ENCODE measurements around the gene THAP12.
"Not testable (repeated sequence)": the region's sequence is repeated elsewhere in the genome, so short reads cannot be mapped to it uniquely, and the experiment has no call there.

THAP12 gene

DNA sequence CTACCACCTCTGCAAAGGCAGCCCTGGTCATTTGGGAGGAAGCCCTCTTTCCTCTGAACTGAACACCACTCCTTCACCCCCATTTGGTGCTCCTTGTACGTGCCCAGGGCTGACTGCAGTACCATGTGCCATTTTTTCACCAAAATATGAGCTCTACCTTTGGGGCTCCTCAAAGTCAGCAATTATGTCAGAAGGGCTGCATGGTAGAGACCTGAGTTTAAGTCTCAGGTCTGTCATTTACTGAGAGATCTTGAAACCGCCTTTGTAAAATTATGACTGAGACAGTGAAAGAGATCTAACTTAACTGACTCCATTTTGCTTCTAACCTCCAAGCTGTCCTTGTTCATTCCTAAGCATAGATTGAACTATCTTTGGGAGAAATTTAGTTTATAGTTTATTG is 58.0 kb downstream of the THAP12 start:
- H3K4me2 ChIP-seq (ENCODE audit: low read length) = no peak overlapping the region
- no peak overlapping the region for H3K27ac ChIP-seq
- no peaks in the 10 kb centered on the region for H3K4me1 ChIP-seq
- H3K36me3 ChIP-seq (ENCODE audit: control insufficient read depth, insufficient read depth, low read length) = no peaks in the 10 kb centered on the region
- no peak overlapping the region for H3K9ac ChIP-seq
- no peak overlapping the region for H2AFZ ChIP-seq
- H3K4me3 ChIP-seq (ENCODE audit: low read depth, low read length) = no peak overlapping the region
- H3K9me3 ChIP-seq (ENCODE audit: control insufficient read depth, low read length) = no peaks in the 10 kb centered on the region
- TF ChIP-seq, protein P1, sequence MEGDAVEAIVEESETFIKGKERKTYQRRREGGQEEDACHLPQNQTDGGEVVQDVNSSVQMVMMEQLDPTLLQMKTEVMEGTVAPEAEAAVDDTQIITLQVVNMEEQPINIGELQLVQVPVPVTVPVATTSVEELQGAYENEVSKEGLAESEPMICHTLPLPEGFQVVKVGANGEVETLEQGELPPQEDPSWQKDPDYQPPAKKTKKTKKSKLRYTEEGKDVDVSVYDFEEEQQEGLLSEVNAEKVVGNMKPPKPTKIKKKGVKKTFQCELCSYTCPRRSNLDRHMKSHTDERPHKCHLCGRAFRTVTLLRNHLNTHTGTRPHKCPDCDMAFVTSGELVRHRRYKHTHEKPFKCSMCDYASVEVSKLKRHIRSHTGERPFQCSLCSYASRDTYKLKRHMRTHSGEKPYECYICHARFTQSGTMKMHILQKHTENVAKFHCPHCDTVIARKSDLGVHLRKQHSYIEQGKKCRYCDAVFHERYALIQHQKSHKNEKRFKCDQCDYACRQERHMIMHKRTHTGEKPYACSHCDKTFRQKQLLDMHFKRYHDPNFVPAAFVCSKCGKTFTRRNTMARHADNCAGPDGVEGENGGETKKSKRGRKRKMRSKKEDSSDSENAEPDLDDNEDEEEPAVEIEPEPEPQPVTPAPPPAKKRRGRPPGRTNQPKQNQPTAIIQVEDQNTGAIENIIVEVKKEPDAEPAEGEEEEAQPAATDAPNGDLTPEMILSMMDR (IDR thresholded peaks at IDR 0.05) = no peak
- no peaks in the 10 kb centered on the region for H3K79me2 ChIP-seq
- H3K27me3 ChIP-seq (ENCODE audit: control insufficient read depth, insufficient read depth, low read length) = no peaks in the 10 kb centered on the region

DNA sequence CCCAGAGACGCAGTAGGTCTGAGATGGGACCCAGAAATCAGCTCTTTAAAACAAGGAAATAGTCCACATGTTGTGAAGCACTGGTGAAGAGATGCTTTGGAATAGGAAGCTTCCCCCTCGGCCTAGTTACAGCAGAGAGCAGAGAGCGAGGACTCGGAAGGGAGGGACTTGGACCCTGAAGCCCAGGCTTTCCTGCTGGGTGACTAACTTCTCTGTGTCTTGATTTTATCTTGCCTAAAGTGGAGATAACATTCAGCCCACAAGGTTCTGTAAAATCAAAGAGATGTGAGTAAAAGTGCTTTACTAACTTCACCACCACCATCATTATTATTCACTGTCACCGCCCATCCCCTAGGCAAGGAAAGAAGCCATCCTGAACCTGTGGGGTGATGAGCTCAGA is 58.4 kb downstream of the THAP12 start:
- H3K27ac ChIP-seq = no peak overlapping the region
- H3K79me2 ChIP-seq = no peaks in the 10 kb centered on the region
- TF ChIP-seq, protein P1 (IDR thresholded peaks at IDR 0.05) = no peak
- H3K9ac ChIP-seq = no peak overlapping the region
- H3K4me1 ChIP-seq = no peaks in the 10 kb centered on the region
- H3K27me3 ChIP-seq (ENCODE audit: control insufficient read depth, insufficient read depth, low read length) = no peaks in the 10 kb centered on the region
- no peak overlapping the region for H3K4me2 ChIP-seq (ENCODE audit: low read length)
- no peaks in the 10 kb centered on the region for H3K9me3 ChIP-seq (ENCODE audit: control insufficient read depth, low read length)
- H2AFZ ChIP-seq = no peak overlapping the region
- no peak overlapping the region for H3K4me3 ChIP-seq (ENCODE audit: low read depth, low read length)
- no peaks in the 10 kb centered on the region for H3K36me3 ChIP-seq (ENCODE audit: control insufficient read depth, insufficient read depth, low read length)

DNA sequence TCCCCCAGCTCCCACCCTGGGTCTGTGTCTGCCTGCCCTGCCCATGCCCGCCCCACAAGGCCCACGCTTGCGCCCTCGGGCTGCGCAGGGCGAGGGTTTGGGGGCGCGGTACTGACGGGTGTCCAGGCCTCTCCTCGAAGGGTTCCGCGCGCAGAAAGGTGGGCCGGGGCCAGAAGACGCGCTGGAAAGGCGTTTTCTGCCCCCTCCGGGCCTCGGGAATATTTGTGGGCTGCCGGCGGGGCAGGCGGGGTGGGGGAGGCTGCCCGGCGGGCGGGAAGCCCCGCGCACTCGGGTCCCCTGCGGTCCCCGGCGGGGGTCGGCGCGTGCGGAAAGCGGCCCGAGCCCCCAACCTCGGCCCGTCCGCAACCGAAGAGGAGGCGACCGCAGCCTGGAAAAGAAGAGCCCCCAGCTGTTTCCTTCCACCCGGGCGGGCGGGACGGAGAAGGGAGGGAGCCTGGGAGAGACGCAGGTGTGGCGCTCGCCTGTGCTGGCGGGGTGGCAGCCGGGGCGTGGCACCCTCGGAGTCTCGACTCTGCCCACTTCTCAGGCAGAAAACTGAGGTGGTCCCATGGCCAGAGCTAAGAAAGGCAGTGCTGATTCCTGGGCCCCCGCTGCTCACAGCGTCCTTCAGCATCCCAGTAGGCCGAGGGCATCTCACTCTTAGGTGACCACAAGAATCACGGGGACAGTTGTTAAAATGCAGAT is 59.0 kb downstream of the THAP12 start:
- no peak overlapping the region for H3K4me2 ChIP-seq (ENCODE audit: low read length)
- no peaks in the 10 kb centered on the region for H3K79me2 ChIP-seq
- H3K9ac ChIP-seq = no peak overlapping the region
- TF ChIP-seq, protein P1 (IDR thresholded peaks at IDR 0.05) = no peak
- H2AFZ ChIP-seq = no peak overlapping the region
- H3K9me3 ChIP-seq (ENCODE audit: control insufficient read depth, low read length) = no peaks in the 10 kb centered on the region
- no peaks in the 10 kb centered on the region for H3K4me1 ChIP-seq
- no peaks in the 10 kb centered on the region for H3K36me3 ChIP-seq (ENCODE audit: control insufficient read depth, insufficient read depth, low read length)
- no peak overlapping the region for H3K4me3 ChIP-seq (ENCODE audit: low read depth, low read length)
- no peak overlapping the region for H3K27ac ChIP-seq
- H3K27me3 ChIP-seq (ENCODE audit: control insufficient read depth, insufficient read depth, low read length) = no peaks in the 10 kb centered on the region

DNA sequence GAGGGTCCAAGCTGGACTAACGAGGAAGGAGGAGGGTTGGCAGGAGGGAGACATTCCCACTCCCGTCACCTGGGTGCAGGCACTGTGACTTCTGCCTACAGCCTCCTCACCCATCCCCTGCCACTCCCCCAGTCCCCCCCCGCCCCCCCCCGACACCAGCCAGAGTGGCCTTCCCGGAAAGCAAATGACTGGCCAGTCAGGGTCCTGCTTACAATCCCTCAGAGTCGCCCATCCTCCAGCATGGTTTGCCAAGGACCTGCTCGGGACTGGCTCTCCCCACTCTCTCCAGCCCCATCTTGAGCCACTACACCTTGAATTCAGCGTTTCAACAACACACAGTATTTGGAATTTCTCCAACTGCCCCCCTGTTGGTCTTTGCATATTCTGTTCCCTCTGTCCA is 59.6 kb downstream of the THAP12 start:
- TF ChIP-seq, protein P1 (IDR thresholded peaks at IDR 0.05) = no peak
- no peaks in the 10 kb centered on the region for H3K79me2 ChIP-seq
- H3K4me1 ChIP-seq = no peaks in the 10 kb centered on the region
- H2AFZ ChIP-seq = no peak overlapping the region
- H3K9me3 ChIP-seq (ENCODE audit: control insufficient read depth, low read length) = no peaks in the 10 kb centered on the region
- no peaks in the 10 kb centered on the region for H3K36me3 ChIP-seq (ENCODE audit: control insufficient read depth, insufficient read depth, low read length)
- no peak overlapping the region for H3K27ac ChIP-seq
- H3K9ac ChIP-seq = no peak overlapping the region
- no peak overlapping the region for H3K4me3 ChIP-seq (ENCODE audit: low read depth, low read length)
- H3K27me3 ChIP-seq (ENCODE audit: control insufficient read depth, insufficient read depth, low read length) = no peaks in the 10 kb centered on the region
- no peak overlapping the region for H3K4me2 ChIP-seq (ENCODE audit: low read length)

DNA sequence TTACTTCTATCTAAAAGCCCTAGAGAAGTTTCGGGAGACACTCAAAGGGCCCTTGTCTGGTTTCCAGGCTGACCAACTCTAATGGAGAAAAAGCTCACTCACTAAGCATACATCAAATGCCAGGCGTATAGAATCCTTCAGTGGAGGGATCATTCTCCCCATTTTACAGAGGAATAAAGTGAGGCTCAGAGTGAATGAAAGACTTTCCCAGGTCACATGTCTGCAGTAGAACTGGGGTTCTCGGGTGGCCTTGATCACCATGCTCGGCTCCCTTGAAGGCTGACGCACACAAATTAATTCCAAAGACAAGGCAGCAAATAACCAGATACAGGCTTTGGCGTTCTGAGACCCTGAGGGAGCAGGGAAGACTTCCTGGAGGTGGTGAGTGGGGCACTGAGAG is 60.0 kb downstream of the THAP12 start:
- TF ChIP-seq, protein P1 (IDR thresholded peaks at IDR 0.05) = no peak

DNA sequence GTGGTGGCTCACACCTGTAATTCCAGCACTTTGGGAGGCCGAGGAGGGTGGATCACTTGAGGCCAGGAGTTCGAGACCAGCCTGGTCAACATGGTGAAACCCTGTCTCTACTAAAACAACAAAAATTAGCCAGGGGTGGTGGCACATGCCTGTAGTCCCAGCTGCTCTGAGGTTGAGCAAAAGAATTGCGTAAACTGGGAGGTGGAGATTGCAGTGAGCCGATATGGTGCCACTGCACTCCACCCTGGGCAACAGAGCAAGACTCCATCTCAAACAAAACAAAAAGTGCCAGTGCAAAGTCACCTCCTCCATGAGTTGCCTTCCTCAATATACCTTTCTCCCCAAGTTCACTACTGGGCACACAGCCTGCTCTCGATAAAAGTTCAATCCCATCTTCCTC is 61.1 kb downstream of the THAP12 start:
- H3K9me3 ChIP-seq (ENCODE audit: control insufficient read depth, low read length); H3K9ac ChIP-seq; H3K27me3 ChIP-seq (ENCODE audit: control insufficient read depth, insufficient read depth, low read length); H3K4me2 ChIP-seq (ENCODE audit: low read length); H3K4me3 ChIP-seq (ENCODE audit: low read depth, low read length); H2AFZ ChIP-seq; H3K27ac ChIP-seq; H3K36me3 ChIP-seq (ENCODE audit: control insufficient read depth, insufficient read depth, low read length); H3K4me1 ChIP-seq; H3K79me2 ChIP-seq: not testable (repeated sequence)

More for the DNA sequence above, 60.0 kb downstream of the THAP12 start:
- H3K27ac ChIP-seq = no peak overlapping the region
- H3K9ac ChIP-seq = no peak overlapping the region
- H3K36me3 ChIP-seq (ENCODE audit: control insufficient read depth, insufficient read depth, low read length) = no peaks in the 10 kb centered on the region
- no peak overlapping the region for H3K4me3 ChIP-seq (ENCODE audit: low read depth, low read length)
- no peaks in the 10 kb centered on the region for H3K4me1 ChIP-seq
- H3K79me2 ChIP-seq = no peaks in the 10 kb centered on the region
- no peak overlapping the region for H2AFZ ChIP-seq
- no peaks in the 10 kb centered on the region for H3K27me3 ChIP-seq (ENCODE audit: control insufficient read depth, insufficient read depth, low read length)
- H3K9me3 ChIP-seq (ENCODE audit: control insufficient read depth, low read length) = no peaks in the 10 kb centered on the region
- no peak overlapping the region for H3K4me2 ChIP-seq (ENCODE audit: low read length)
